GM12873 (cell line): ENCODE results near the gene BOD1L2.
A peak's percentile ranks its signal among the peaks of the same experiment; 100 is the strongest.

ENCODE experiments used
- CTCF ChIP-seq: IDR thresholded peaks from 2 replicates; pipeline ENCODE4 v1.5.1; 2012; ENCODE audit warnings: low read depth, mild to moderate bottlenecking, moderate library complexity, low read length, control low read depth; ENCODE audit not compliant: insufficient read depth; ENCODE audit errors: missing control alignments

The BOD1L2 gene

GRCh38 chr18:57122936-57123510 is 23.9 kb upstream of the BOD1L2 start:
- no peak for TF ChIP-seq CTCF

- TF ChIP-seq CTCF: no peak
Observed at GRCh38 chr18:57125627-57126026, 21.3 kb upstream of the BOD1L2 start.

GRCh38 chr18:57128220-57128932 is 18.5 kb upstream of the BOD1L2 start:
- TF ChIP-seq CTCF: no peak

- no peak for TF ChIP-seq CTCF
Observed at GRCh38 chr18:57131101-57131500, 15.8 kb upstream of the BOD1L2 start.

GRCh38 chr18:57131782-57132181 is 15.1 kb upstream of the BOD1L2 start:
- TF ChIP-seq CTCF: no peak

GRCh38 chr18:57134618-57135135 is 12.2 kb upstream of the BOD1L2 start:
- TF ChIP-seq CTCF: no peak

- peak; percentile 28 for TF ChIP-seq CTCF
Observed at GRCh38 chr18:57135699-57136098, 11.2 kb upstream of the BOD1L2 start.
